ENCODE data around the gene ANO2.

DNA sequence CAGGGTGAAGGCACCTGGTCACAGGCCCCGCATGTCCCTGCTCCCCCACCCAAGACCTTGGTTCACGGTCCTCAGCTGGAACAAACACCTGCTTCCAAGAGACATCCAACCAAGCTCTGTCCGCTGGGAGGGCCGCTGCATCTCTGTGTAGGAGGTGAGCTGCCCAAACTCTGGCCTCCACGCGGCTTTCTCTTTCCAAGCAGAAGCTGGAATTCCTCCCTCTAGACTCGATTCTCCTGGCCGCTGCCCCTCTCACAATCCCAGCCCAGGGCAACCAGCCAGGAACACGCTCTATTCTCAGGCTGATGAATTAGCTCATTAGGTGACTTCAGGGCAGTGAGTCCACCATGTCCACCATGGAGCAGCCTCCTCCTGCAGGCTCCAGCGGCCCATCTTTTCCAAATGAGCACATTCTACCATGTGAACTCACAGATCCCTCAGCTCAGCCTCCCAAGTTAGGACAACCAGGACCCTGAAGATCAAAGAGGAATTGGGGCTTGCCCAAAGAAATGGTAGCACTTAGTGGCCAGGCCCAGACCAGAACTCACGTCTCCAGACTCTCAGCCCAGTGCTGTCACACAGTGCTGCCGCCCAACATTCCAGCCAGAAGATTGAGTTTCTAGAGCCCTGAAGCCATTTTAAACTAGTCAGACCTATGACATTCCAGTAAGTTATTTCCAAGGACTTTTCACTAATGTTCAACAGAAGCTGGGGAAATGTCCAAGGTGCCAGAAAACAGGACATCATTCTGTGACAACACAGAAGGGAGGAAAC lies 146.6 kb downstream of the ANO2 start:
- TF ChIP-seq ZNF274 (IDR thresholded peaks at IDR 0.05; ENCODE audit: low read depth, low read length) (no peak), YY1 (IDR thresholded peaks at IDR 0.05; ENCODE audit: insufficient read depth, insufficient read length) (no peak), SUZ12 (IDR thresholded peaks at IDR 0.05; ENCODE audit: extremely low read depth, insufficient read depth, insufficient read length) (no peak)
